ENCODE data around the gene FAM210A.

- TF ChIP-seq, protein P1, sequence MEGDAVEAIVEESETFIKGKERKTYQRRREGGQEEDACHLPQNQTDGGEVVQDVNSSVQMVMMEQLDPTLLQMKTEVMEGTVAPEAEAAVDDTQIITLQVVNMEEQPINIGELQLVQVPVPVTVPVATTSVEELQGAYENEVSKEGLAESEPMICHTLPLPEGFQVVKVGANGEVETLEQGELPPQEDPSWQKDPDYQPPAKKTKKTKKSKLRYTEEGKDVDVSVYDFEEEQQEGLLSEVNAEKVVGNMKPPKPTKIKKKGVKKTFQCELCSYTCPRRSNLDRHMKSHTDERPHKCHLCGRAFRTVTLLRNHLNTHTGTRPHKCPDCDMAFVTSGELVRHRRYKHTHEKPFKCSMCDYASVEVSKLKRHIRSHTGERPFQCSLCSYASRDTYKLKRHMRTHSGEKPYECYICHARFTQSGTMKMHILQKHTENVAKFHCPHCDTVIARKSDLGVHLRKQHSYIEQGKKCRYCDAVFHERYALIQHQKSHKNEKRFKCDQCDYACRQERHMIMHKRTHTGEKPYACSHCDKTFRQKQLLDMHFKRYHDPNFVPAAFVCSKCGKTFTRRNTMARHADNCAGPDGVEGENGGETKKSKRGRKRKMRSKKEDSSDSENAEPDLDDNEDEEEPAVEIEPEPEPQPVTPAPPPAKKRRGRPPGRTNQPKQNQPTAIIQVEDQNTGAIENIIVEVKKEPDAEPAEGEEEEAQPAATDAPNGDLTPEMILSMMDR (IDR thresholded peaks at IDR 0.05) = no peak
- no peak for TF ChIP-seq POLR2AphosphoS5 (IDR thresholded peaks at IDR 0.05; ENCODE audit: low read depth, low read length)
Observed at GRCh38 chr18:13676471-13676870, 49.9 kb downstream of the FAM210A start.
